ENCODE results near the gene EYA3.
A peak's percentile ranks its signal among the peaks of the same experiment; 100 is the strongest.

EYA3 gene

GRCh38 chr1:27970401-27970800 is 118.0 kb downstream of the EYA3 start:
- DNase-seq (ENCODE audit: low spot score) = no peak

- no peak for DNase-seq (ENCODE audit: low spot score)
Observed at GRCh38 chr1:27968692-27969091, 119.7 kb downstream of the EYA3 start.

DNA sequence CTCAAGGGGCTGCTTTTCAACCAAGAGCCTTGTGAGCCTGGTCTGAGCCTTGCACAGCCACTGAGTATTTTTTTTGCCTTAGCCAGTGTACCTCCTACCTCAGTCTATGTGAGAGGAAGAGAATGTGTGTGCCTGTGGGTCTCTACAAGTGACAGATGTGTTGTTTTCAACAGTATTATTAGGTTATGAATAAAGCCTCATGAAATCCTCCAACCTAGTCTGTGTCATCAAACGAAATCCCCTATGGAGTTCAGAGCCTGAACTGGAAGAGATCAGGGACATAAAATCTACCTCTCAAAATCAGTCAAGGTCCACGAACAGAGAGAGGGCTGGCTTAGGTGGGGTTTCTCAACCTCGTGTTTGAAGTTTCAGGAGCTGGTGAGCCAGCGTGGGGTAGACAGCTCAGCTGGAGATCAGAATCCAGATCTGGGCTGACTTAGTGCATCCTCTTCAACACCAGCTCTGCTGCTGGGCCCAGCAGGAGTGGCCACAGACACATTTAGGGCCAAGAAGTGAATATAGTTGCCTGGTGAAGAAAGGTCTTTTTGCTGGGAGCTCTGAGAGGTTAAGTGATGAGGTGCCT is 120.4 kb downstream of the EYA3 start:
- DNase-seq (ENCODE audit: low spot score) = no peak

- no peak for DNase-seq (ENCODE audit: low spot score)
Observed at GRCh38 chr1:27967106-27967883, 121.1 kb downstream of the EYA3 start.

GRCh38 chr1:27966402-27967105 is 121.9 kb downstream of the EYA3 start:
- DNase-seq (ENCODE audit: low spot score) = no peak

GRCh38 chr1:27963393-27963792 is 125.0 kb downstream of the EYA3 start:
- no peak for DNase-seq (ENCODE audit: low spot score)

DNA sequence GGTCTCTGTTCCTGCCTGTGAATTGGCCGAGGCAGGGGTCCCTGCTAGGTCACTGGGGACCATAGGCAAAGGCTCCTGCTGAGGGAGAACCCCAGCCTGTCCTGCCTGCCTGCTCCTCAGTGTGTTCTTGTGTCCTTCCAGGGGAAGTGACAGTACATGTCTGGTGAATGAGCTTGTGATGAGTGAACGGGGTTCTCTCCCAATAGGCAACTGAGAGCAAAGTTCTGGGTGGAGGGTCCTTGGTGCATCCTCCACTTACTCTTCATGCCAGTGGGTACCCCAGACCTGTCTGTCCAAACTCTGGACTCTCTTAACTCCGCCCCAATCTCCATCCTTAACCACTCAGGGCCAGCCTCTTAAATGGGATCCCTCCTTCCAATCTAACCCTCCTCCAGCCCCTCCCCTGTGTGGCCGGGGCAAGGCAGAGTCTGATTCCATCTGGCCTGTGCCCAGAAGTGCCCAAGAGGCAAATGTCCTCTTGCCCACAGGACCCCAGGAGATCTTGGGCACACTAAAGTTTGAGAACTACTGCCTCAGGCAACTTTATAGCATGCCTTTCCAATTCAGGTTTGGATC is 126.7 kb downstream of the EYA3 start:
- DNase-seq (ENCODE audit: low spot score) = no peak

- no peak for DNase-seq (ENCODE audit: low spot score)
Observed at GRCh38 chr1:27960762-27961645, 127.4 kb downstream of the EYA3 start.

- DNase-seq (ENCODE audit: low spot score) = peak; percentile 83
Observed at GRCh38 chr1:27959792-27960603, 128.4 kb downstream of the EYA3 start, which contains the start of gene XKR8. TSS of gene XKR8 (plus strand) at chr1:27959973. CDS start at chr1:27960070, 97 bp downstream.

- no peak for DNase-seq (ENCODE audit: low spot score)
Observed at GRCh38 chr1:27958513-27958912, 129.9 kb downstream of the EYA3 start.

DNA sequence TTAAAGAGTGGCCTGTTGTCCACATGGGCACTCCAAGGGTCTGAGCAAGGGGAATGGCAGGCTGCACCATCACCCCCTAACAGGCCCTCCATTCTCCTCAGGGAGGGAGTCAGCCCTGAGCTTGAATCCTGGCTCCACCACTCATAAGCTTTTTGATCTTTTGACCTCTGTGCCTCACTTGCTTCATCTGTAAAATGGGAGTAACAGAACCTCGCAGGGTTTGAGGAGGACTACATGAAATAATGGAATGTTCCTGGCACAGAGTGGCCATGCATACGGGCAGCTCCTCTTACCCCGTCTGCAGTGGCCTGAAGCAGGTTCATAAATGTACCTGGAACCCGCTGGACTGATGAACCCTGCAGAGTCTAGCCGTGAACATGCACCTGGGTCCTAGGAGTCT is 130.8 kb downstream of the EYA3 start:
- DNase-seq (ENCODE audit: low spot score) = no peak

DNA sequence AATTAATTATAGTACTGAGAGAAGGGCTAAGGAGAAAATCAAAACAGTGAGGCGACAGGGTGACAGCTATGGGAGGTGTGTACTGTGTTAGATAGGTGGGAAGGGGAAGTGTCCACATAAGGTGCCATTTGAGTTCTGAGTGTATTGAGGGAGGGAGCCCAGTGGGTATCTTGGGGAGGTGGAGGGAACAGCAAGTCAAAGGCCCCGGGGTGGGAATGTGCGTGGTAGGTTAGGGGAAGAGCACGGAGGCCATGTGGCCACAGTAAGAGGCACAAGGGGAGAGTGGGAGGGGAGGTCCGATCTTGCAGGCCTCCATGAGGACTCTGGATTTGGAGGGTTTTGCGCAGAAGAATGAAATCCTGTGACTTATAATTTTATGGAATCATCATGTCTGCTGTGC is 131.6 kb downstream of the EYA3 start:
- no peak for DNase-seq (ENCODE audit: low spot score)

DNA sequence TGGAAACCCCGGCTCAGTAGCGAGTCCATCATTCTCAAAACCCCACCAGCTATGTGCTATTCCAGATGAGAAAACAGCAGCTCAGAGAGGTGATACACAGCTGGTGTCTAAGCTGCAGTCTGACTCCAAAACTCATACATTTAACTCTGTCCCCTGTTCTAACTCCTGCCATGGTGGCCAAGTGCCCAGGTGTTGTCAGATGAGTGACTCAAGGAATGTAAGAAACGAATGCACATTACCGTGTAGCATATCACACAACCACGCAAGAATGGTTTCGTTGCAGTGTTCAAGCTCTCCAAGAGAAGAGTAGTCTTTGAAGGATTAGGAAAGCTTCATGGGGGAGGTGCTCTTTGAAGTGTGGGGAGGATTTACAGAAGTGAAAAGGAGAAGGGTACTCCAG is 133.3 kb downstream of the EYA3 start:
- DNase-seq (ENCODE audit: low spot score) = no peak

GRCh38 chr1:27954186-27954585 is 134.2 kb downstream of the EYA3 start:
- DNase-seq (ENCODE audit: low spot score) = no peak

DNA sequence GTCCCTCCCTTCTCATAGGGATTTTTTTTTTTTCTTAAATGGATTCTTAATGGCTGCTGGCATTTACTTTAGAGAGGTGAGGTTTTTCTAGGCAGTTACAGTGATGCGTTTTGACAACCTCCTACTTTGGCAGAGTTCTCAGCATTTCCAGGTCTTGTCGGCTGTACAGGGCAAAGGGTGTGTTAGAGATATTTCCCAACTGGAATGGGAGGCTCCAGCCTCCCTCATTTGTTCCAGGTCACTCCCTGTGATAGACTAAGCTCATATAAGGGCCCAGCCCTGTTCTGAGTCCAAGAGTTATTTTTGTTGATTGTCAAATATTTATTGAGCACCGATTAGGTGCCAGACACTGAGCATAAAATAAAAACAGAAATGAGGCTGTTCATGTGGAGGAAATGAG is 136.3 kb downstream of the EYA3 start:
- no peak for DNase-seq (ENCODE audit: low spot score)

GRCh38 chr1:27951396-27951795 is 137.0 kb downstream of the EYA3 start:
- peak; percentile 27 for DNase-seq (ENCODE audit: low spot score)

GRCh38 chr1:27949027-27949426 is 139.4 kb downstream of the EYA3 start:
- DNase-seq (ENCODE audit: low spot score) = no peak

DNA sequence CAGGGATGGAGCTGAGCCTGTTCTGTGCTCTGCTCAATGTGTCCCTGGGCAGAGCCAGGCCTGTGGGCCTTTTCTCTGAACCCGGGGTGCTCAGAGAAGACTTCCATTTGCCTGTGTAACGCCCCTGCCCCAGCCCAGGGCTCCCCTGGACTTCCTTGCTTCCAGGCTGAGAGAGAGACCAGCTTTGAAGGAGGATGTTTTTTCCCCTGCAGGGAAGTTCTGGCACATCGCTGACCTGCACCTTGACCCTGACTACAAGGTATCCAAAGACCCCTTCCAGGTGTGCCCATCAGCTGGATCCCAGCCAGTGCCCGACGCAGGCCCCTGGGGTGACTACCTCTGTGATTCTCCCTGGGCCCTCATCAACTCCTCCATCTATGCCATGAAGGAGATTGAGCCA is 143.4 kb downstream of the EYA3 start:
- no peak for DNase-seq (ENCODE audit: low spot score)

DNA sequence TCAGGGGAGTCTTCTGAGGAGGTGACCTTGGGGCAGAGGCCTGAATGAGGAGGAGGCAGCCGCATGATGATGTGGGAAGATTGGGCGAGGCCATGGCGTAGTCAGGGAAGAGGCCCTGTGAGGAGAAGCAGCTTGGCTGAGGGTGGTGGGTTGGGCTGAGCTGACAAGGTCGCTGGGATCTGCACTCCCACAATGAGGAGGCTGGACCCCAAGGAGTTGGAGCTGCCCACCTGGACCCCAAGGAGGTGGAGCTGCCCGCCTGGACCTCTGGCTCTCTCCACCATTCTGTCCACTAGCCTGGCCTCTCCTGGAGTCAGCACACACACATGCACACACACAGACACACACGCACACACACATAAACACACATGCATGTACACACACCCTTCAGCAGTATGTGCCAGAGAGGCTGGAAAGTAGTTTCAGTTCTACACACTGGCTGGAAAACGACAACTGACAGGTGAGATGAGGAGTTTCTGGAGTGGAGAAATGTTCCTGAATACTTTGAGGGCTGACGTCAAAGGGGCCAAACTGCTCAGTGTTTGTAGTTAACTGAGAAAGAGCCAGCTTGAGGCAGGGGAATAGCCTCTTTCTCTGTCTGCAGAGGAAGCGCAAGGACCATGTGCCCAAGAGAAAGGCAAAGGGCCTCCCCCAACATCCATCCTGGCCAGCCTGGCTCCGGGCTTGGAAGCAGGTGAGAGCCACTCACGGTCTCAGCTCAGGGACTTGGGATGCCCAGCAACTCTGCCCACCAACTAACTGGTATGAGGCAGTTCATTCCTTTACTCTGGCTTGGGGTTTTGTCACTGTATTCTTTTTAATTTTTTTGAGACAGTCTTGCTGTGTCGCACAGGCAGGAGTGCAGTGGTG is 146.5 kb downstream of the EYA3 start:
- DNase-seq (ENCODE audit: low spot score) = no peak
